T-helper 17 cell (primary cell): Measurements from ENCODE around the gene ARHGEF12. TPM values are rescaled to one million over a fixed set of nuclear protein-coding genes. Genes with fewer than 3 reads are reported as not detected.
A peak's percentile ranks its signal among the peaks of the same experiment; 100 is the strongest.

Source experiments
- ATAC-seq: fragments of 150-1000 bp; cut with Tn5 transposase; 2 replicates; pipeline ENCODE4 v1.10.0; 2021; ENCODE audit warnings: mild to moderate bottlenecking, moderate library complexity
- DNase-seq, 3 donors: peaks; one replicate each; pipeline versions ENCODE4 v3.0.0 to v3.0.0-alpha.2; 2020 to 2021
- H3K9me3 ChIP-seq: one replicate; pipeline ENCODE4 v1.7.0; 2013; ENCODE audit warnings: low read length, mild to moderate bottlenecking; ENCODE audit not compliant: control insufficient read depth, poor library complexity, severe bottlenecking
- H3K27ac Mint-ChIP-seq: one replicate; pipeline ENCODE4 v1.8.0; 2022; ENCODE audit warnings: mild to moderate bottlenecking, moderate library complexity, mixed read lengths
- H3K27me3 Mint-ChIP-seq: one replicate; pipeline ENCODE4 v1.8.0; 2022; ENCODE audit warnings: mixed read lengths
- H3K36me3 Mint-ChIP-seq: one replicate; pipeline ENCODE4 v1.8.0; 2022; ENCODE audit warnings: low read depth, mixed read lengths
- H3K4me1 Mint-ChIP-seq: one replicate; pipeline ENCODE4 v1.8.0; 2022; ENCODE audit warnings: mild to moderate bottlenecking, mixed read lengths
- H3K4me3 Mint-ChIP-seq: one replicate; pipeline ENCODE4 v1.8.0; 2022; ENCODE audit warnings: mild to moderate bottlenecking, moderate library complexity, mixed read lengths
- total RNA-seq, 4 donors: library from RNA in 2 of 4; stranded (reverse) in 2 of 4; gene quantifications; one replicate each; pipeline ENCODE4 v1.2.3 and lab custom pipeline; 2022 to 2026

Gene ARHGEF12
- total RNA-seq, 2 donors from 2014 or later = 12.9 to 31.3 TPM

- H3K36me3 Mint-ChIP-seq = peaks cover 8% of the 10 kb centered on the region
Observed at GRCh38 chr11:120358729-120359128, 22.5 kb downstream of the ARHGEF12 start.

GRCh38 chr11:120363436-120363835, 27.2 kb downstream of the ARHGEF12 start:
- H3K4me1 Mint-ChIP-seq = peaks cover 8% of the 10 kb centered on the region
- H3K4me3 Mint-ChIP-seq = no peak overlapping the region
- no peaks in the 10 kb centered on the region for H3K36me3 Mint-ChIP-seq
- H3K27me3 Mint-ChIP-seq = peaks cover 9% of the 10 kb centered on the region
- DNase-seq (no peak), ATAC-seq (no peak)
- H3K9me3 ChIP-seq = no peaks in the 10 kb centered on the region
- H3K27ac Mint-ChIP-seq = no peak overlapping the region

More at GRCh38 chr11:120358729-120359128, 22.5 kb downstream of the ARHGEF12 start:
- DNase-seq (no peak), ATAC-seq (no peak)
- Mint-ChIP-seq H3K27me3 (peaks cover 35% of the 10 kb centered on the region), H3K27ac (no peak overlapping the region), H3K4me1 (peaks cover 9% of the 10 kb centered on the region), H3K4me3 (no peak overlapping the region)
- H3K9me3 ChIP-seq = no peaks in the 10 kb centered on the region

GRCh38 chr11:120365512-120365911, 29.3 kb downstream of the ARHGEF12 start:
- no peak for ATAC-seq
- H3K27me3 Mint-ChIP-seq = peaks cover 9% of the 10 kb centered on the region
- DNase-seq = no peak
- no peaks in the 10 kb centered on the region for H3K36me3 Mint-ChIP-seq
- no peak overlapping the region for H3K27ac Mint-ChIP-seq
- no peaks in the 10 kb centered on the region for H3K9me3 ChIP-seq
- H3K4me3 Mint-ChIP-seq = no peak overlapping the region
- peaks cover 2% of the 10 kb centered on the region for H3K4me1 Mint-ChIP-seq

GRCh38 chr11:120372296-120372695, 36.1 kb downstream of the ARHGEF12 start:
- H3K9me3 ChIP-seq = no peaks in the 10 kb centered on the region
- peaks cover 2% of the 10 kb centered on the region for H3K4me1 Mint-ChIP-seq
- no peaks in the 10 kb centered on the region for H3K27me3 Mint-ChIP-seq
- H3K36me3 Mint-ChIP-seq = peaks cover 2% of the 10 kb centered on the region
- H3K4me3 Mint-ChIP-seq = no peak overlapping the region
- peak overlapping the region; percentile 16 for H3K27ac Mint-ChIP-seq
- no peak for DNase-seq
- no peak for ATAC-seq

- Mint-ChIP-seq H3K4me1 (peaks cover 2% of the 10 kb centered on the region), H3K27me3 (no peaks in the 10 kb centered on the region), H3K27ac (no peak overlapping the region), H3K36me3 (peaks cover 2% of the 10 kb centered on the region), H3K4me3 (no peak overlapping the region)
- DNase-seq = no peak
- no peak for ATAC-seq
- no peaks in the 10 kb centered on the region for H3K9me3 ChIP-seq
Observed at GRCh38 chr11:120375076-120375475, 38.9 kb downstream of the ARHGEF12 start.

- H3K27me3 Mint-ChIP-seq = no peaks in the 10 kb centered on the region
- no peak overlapping the region for H3K4me3 Mint-ChIP-seq
- H3K9me3 ChIP-seq = no peaks in the 10 kb centered on the region
- H3K27ac Mint-ChIP-seq = no peak overlapping the region
- H3K4me1 Mint-ChIP-seq = peaks cover 1% of the 10 kb centered on the region
- H3K36me3 Mint-ChIP-seq = peaks cover 2% of the 10 kb centered on the region
- ATAC-seq = no peak
- DNase-seq = no peak
Observed at GRCh38 chr11:120376547-120377182, 40.5 kb downstream of the ARHGEF12 start.

- DNase-seq (no peak), ATAC-seq (no peak)
- H3K4me1 Mint-ChIP-seq = peaks cover 3% of the 10 kb centered on the region
- no peaks in the 10 kb centered on the region for H3K9me3 ChIP-seq
- H3K27ac Mint-ChIP-seq = no peak overlapping the region
- no peak overlapping the region for H3K4me3 Mint-ChIP-seq
- H3K36me3 Mint-ChIP-seq = peaks cover 2% of the 10 kb centered on the region
- H3K27me3 Mint-ChIP-seq = peaks cover 8% of the 10 kb centered on the region
Observed at GRCh38 chr11:120378474-120378873, 42.3 kb downstream of the ARHGEF12 start.

- no peaks in the 10 kb centered on the region for H3K36me3 Mint-ChIP-seq
Observed at GRCh38 chr11:120381401-120381800, 45.2 kb downstream of the ARHGEF12 start.

GRCh38 chr11:120383518-120384155, 47.4 kb downstream of the ARHGEF12 start:
- Mint-ChIP-seq H3K27me3 (peaks cover 23% of the 10 kb centered on the region), H3K36me3 (no peaks in the 10 kb centered on the region), H3K4me3 (no peak overlapping the region), H3K27ac (no peak overlapping the region), H3K4me1 (peaks cover 5% of the 10 kb centered on the region)
- H3K9me3 ChIP-seq = no peaks in the 10 kb centered on the region
- no peak for ATAC-seq
- no peak for DNase-seq

More at GRCh38 chr11:120381401-120381800, 45.2 kb downstream of the ARHGEF12 start:
- Mint-ChIP-seq H3K27me3 (peaks cover 19% of the 10 kb centered on the region), H3K4me1 (peaks cover 3% of the 10 kb centered on the region), H3K27ac (no peak overlapping the region), H3K4me3 (no peak overlapping the region)
- ATAC-seq (no peak), DNase-seq (no peak)
- H3K9me3 ChIP-seq = no peaks in the 10 kb centered on the region

GRCh38 chr11:120384476-120384875, 48.3 kb downstream of the ARHGEF12 start:
- H3K9me3 ChIP-seq = no peaks in the 10 kb centered on the region
- Mint-ChIP-seq H3K27me3 (peaks cover 23% of the 10 kb centered on the region), H3K4me3 (no peak overlapping the region), H3K27ac (no peak overlapping the region), H3K4me1 (peaks cover 5% of the 10 kb centered on the region), H3K36me3 (no peaks in the 10 kb centered on the region)
- no peak for ATAC-seq
- DNase-seq = no peak

- Mint-ChIP-seq H3K4me1 (peaks cover 5% of the 10 kb centered on the region), H3K4me3 (no peak overlapping the region), H3K27me3 (peaks cover 23% of the 10 kb centered on the region), H3K27ac (no peak overlapping the region), H3K36me3 (no peaks in the 10 kb centered on the region)
- no peak for DNase-seq
- ATAC-seq = no peak
- H3K9me3 ChIP-seq = no peaks in the 10 kb centered on the region
Observed at GRCh38 chr11:120385110-120385509, 48.9 kb downstream of the ARHGEF12 start.

GRCh38 chr11:120385655-120386054, 49.4 kb downstream of the ARHGEF12 start:
- no peak for DNase-seq
- H3K9me3 ChIP-seq = no peaks in the 10 kb centered on the region
- H3K27me3 Mint-ChIP-seq = peaks cover 23% of the 10 kb centered on the region
- H3K4me1 Mint-ChIP-seq = peaks cover 8% of the 10 kb centered on the region
- no peak overlapping the region for H3K4me3 Mint-ChIP-seq
- no peak for ATAC-seq
- H3K36me3 Mint-ChIP-seq = no peaks in the 10 kb centered on the region
- no peak overlapping the region for H3K27ac Mint-ChIP-seq

- H3K9me3 ChIP-seq = no peaks in the 10 kb centered on the region
- no peak overlapping the region for H3K27ac Mint-ChIP-seq
- ATAC-seq = no peak
- peaks cover 8% of the 10 kb centered on the region for H3K4me1 Mint-ChIP-seq
- H3K27me3 Mint-ChIP-seq = peaks cover 23% of the 10 kb centered on the region
- H3K36me3 Mint-ChIP-seq = no peaks in the 10 kb centered on the region
- H3K4me3 Mint-ChIP-seq = no peak overlapping the region
- no peak for DNase-seq
Observed at GRCh38 chr11:120386318-120386717, 50.1 kb downstream of the ARHGEF12 start.
